Measurements from ENCODE around the gene ZBTB7C.

- TF ChIP-seq PAX5 (IDR thresholded peaks at IDR 0.05; ENCODE audit: insufficient read depth, low read length, severe bottlenecking) (no peak), POLR2A (IDR thresholded peaks at IDR 0.05; ENCODE audit: low read depth, low read length) (no peak)
Measured at GRCh38 chr18:48290162-48290926, 118.8 kb downstream of the ZBTB7C start.

All from GM12891 (cell line).